Activated T-cell treated with anti-CD3 and anti-CD28 coated beads, Interleukin-2, amount 50 U/mL, for 4 hours (primary cell): ENCODE results near the gene AGAP4. TPM values are rescaled to one million over a fixed set of nuclear protein-coding genes. Genes with fewer than 3 reads are reported as not detected.
"Not testable (repeated sequence)": the region's sequence is repeated elsewhere in the genome, so short reads cannot be mapped to it uniquely, and the experiment has no call there.

ENCODE experiments used
- ATAC-seq, 2 donors: fragments of 200-7000 bp; cut with Tn5 transposase; one replicate each; pipeline ENCODE4 v1.10.0; 2021
- DNase-seq: peaks from one replicate; pipeline ENCODE4 v3.0.0-alpha.2; 2020
- H3K27me3 Mint-ChIP-seq: one replicate; pipeline ENCODE4 v1.8.0; 2021; ENCODE audit warnings: low read depth, mixed read lengths
- H3K36me3 Mint-ChIP-seq: one replicate; pipeline ENCODE4 v1.8.0; 2022; ENCODE audit warnings: mixed read lengths; ENCODE audit not compliant: insufficient read depth
- H3K4me1 Mint-ChIP-seq: one replicate; pipeline ENCODE4 v1.8.0; 2021; ENCODE audit warnings: low read depth, mixed read lengths
- H3K4me3 Mint-ChIP-seq: one replicate; pipeline ENCODE4 v1.8.0; 2021; ENCODE audit warnings: mild to moderate bottlenecking, moderate library complexity, mixed read lengths
- H3K9me3 Mint-ChIP-seq: one replicate; pipeline ENCODE4 v1.8.0; 2021; ENCODE audit warnings: mixed read lengths
- total RNA-seq, 3 donors: library from RNA; stranded (reverse); gene quantifications; one replicate each; pipeline ENCODE4 v1.2.1, GENCODE V29; 2021

Gene AGAP4
- total RNA-seq, 3 donors from 2014 or later = 6.7 to 15.3 (median 8.6) TPM

GRCh38 chr10:45812959-45813358, 34.3 kb downstream of the AGAP4 start:
- DNase-seq, H3K4me1 Mint-ChIP-seq, H3K36me3 Mint-ChIP-seq, H3K4me3 Mint-ChIP-seq, H3K27me3 Mint-ChIP-seq, H3K9me3 Mint-ChIP-seq, ATAC-seq: not testable (repeated sequence)

GRCh38 chr10:45811075-45811474, 36.2 kb downstream of the AGAP4 start:
- Mint-ChIP-seq H3K4me3 (no peak overlapping the region), H3K27me3 (no peaks in the 10 kb centered on the region), H3K9me3 (no peaks in the 10 kb centered on the region), H3K36me3 (no peaks in the 10 kb centered on the region), H3K4me1 (no peaks in the 10 kb centered on the region)
- ATAC-seq (no peak), DNase-seq (no peak)

- no peak for ATAC-seq
- no peaks in the 10 kb centered on the region for H3K27me3 Mint-ChIP-seq
- H3K4me1 Mint-ChIP-seq = no peaks in the 10 kb centered on the region
- no peaks in the 10 kb centered on the region for H3K36me3 Mint-ChIP-seq
- H3K4me3 Mint-ChIP-seq = no peak overlapping the region
- no peaks in the 10 kb centered on the region for H3K9me3 Mint-ChIP-seq
- DNase-seq = no peak
Measured at GRCh38 chr10:45809837-45810236, 37.5 kb downstream of the AGAP4 start.

GRCh38 chr10:45804996-45805395, 42.3 kb downstream of the AGAP4 start:
- not testable (repeated sequence) for H3K4me1 Mint-ChIP-seq, H3K36me3 Mint-ChIP-seq, H3K4me3 Mint-ChIP-seq, ATAC-seq, H3K9me3 Mint-ChIP-seq, H3K27me3 Mint-ChIP-seq, DNase-seq

GRCh38 chr10:45803060-45804010, 44.0 kb downstream of the AGAP4 start:
- H3K9me3 Mint-ChIP-seq, ATAC-seq, H3K36me3 Mint-ChIP-seq: not testable (repeated sequence)

GRCh38 chr10:45794761-45795160, 52.5 kb downstream of the AGAP4 start:
- H3K27me3 Mint-ChIP-seq, ATAC-seq, H3K4me3 Mint-ChIP-seq, H3K9me3 Mint-ChIP-seq, DNase-seq, H3K4me1 Mint-ChIP-seq: not testable (repeated sequence)
- peaks cover 24% of the 10 kb centered on the region for H3K36me3 Mint-ChIP-seq

More at GRCh38 chr10:45803060-45804010, 44.0 kb downstream of the AGAP4 start:
- H3K4me3 Mint-ChIP-seq, DNase-seq, H3K4me1 Mint-ChIP-seq, H3K27me3 Mint-ChIP-seq: not testable (repeated sequence)

- DNase-seq, H3K4me3 Mint-ChIP-seq, ATAC-seq, H3K9me3 Mint-ChIP-seq, H3K27me3 Mint-ChIP-seq, H3K4me1 Mint-ChIP-seq: not testable (repeated sequence)
- peaks cover 35% of the 10 kb centered on the region for H3K36me3 Mint-ChIP-seq
Measured at GRCh38 chr10:45790694-45791426, 56.4 kb downstream of the AGAP4 start.

GRCh38 chr10:45789991-45790390, 57.3 kb downstream of the AGAP4 start:
- not testable (repeated sequence) for H3K4me1 Mint-ChIP-seq, H3K9me3 Mint-ChIP-seq, H3K4me3 Mint-ChIP-seq, DNase-seq, H3K27me3 Mint-ChIP-seq, ATAC-seq
- H3K36me3 Mint-ChIP-seq = peaks cover 34% of the 10 kb centered on the region

- H3K27me3 Mint-ChIP-seq, ATAC-seq, H3K4me3 Mint-ChIP-seq, DNase-seq, H3K9me3 Mint-ChIP-seq, H3K4me1 Mint-ChIP-seq: not testable (repeated sequence)
- H3K36me3 Mint-ChIP-seq = peaks cover 22% of the 10 kb centered on the region
Measured at GRCh38 chr10:45787212-45787741, 60.0 kb downstream of the AGAP4 start.

- not testable (repeated sequence) for H3K4me1 Mint-ChIP-seq, ATAC-seq, DNase-seq, H3K4me3 Mint-ChIP-seq, H3K9me3 Mint-ChIP-seq, H3K27me3 Mint-ChIP-seq
- peaks cover 22% of the 10 kb centered on the region for H3K36me3 Mint-ChIP-seq
Measured at GRCh38 chr10:45786217-45786616, 61.1 kb downstream of the AGAP4 start.

Other genes starting within 250 kb of the AGAP4 start
- 10 to 100 TPM; 10.6 to 14.3 (median 11.8) TPM for gene ZFAND4, start 174.7 kb downstream of the AGAP4 start, total RNA-seq
- 10 to 100 TPM; 21.6 to 24.9 (median 22.5) TPM for gene WASHC2C, start 120.2 kb downstream of the AGAP4 start, total RNA-seq
- 100 to 1,000 TPM; 125 to 129 (median 125) TPM for gene TIMM23, start 125.0 kb upstream of the AGAP4 start, total RNA-seq
- gene NCOA4, start 183.1 kb upstream of the AGAP4 start, total RNA-seq = 10 to 100 TPM; 83.3 to 90.7 (median 89.1) TPM
- not detected for gene MSMB, start 198.8 kb upstream of the AGAP4 start, total RNA-seq